ENCODE measurements around the gene LPCAT2.

Gene LPCAT2

GRCh38 chr16:55559233-55559632 lies 50.4 kb downstream of the LPCAT2 start:
- no peak for DNase-seq

GRCh38 chr16:55559933-55560516 lies 51.2 kb downstream of the LPCAT2 start:
- no peak for DNase-seq

GRCh38 chr16:55561319-55561848 lies 52.5 kb downstream of the LPCAT2 start:
- no peak for DNase-seq

- DNase-seq, result peak; percentile 33
These were observed 54.1 kb downstream of the LPCAT2 start for GRCh38 chr16:55562936-55563335.

- peak; percentile 22 for DNase-seq
These were observed 54.9 kb downstream of the LPCAT2 start for GRCh38 chr16:55563797-55564196.

GRCh38 chr16:55565086-55565485 lies 56.2 kb downstream of the LPCAT2 start:
- DNase-seq, result no peak

GRCh38 chr16:55566432-55567175 lies 57.7 kb downstream of the LPCAT2 start, which contains the start of gene CAPNS2:
Gene CAPNS2, plus strand, starts transcription at chr16:55566684. Its CDS starts 73 bp downstream, at chr16:55566757.
- no peak for DNase-seq

GRCh38 chr16:55567382-55567781 lies 58.5 kb downstream of the LPCAT2 start:
- DNase-seq, result peak; percentile 39

GRCh38 chr16:55568207-55568606 lies 59.3 kb downstream of the LPCAT2 start:
- DNase-seq, result peak; percentile 27

- peak; percentile 31 for DNase-seq
These were observed 60.2 kb downstream of the LPCAT2 start for GRCh38 chr16:55569025-55569424.

- no peak for DNase-seq
These were observed 61.3 kb downstream of the LPCAT2 start for GRCh38 chr16:55570159-55570558.

- no peak for DNase-seq
These were observed 62.5 kb downstream of the LPCAT2 start for GRCh38 chr16:55571191-55571897.

GRCh38 chr16:55572439-55572838 lies 63.6 kb downstream of the LPCAT2 start:
- peak; percentile 13 for DNase-seq

GRCh38 chr16:55574811-55575210 lies 65.9 kb downstream of the LPCAT2 start:
- DNase-seq, result no peak

- DNase-seq, result no peak
These were observed 66.6 kb downstream of the LPCAT2 start for GRCh38 chr16:55575496-55575895.

- DNase-seq, result no peak
These were observed 67.5 kb downstream of the LPCAT2 start for GRCh38 chr16:55576384-55576783.

- DNase-seq, result no peak
These were observed 69.0 kb downstream of the LPCAT2 start for GRCh38 chr16:55577887-55578286.

GRCh38 chr16:55585631-55586030 lies 76.8 kb downstream of the LPCAT2 start:
- DNase-seq, result no peak

- DNase-seq, result no peak
These were observed 79.9 kb downstream of the LPCAT2 start for GRCh38 chr16:55588799-55589198.

- DNase-seq, result no peak
These were observed 83.4 kb downstream of the LPCAT2 start for GRCh38 chr16:55592306-55592705.

GRCh38 chr16:55597928-55598327 lies 89.1 kb downstream of the LPCAT2 start:
- DNase-seq, result no peak

- peak; percentile 41 for DNase-seq
These were observed 97.0 kb downstream of the LPCAT2 start for GRCh38 chr16:55605754-55606336.

Data from fibroblast of skin of scalp (primary cell).